GOT3 (cell line): ENCODE data around the gene ZNF232.
"Not testable (repeated sequence)": the region's sequence is repeated elsewhere in the genome, so short reads cannot be mapped to it uniquely, and the experiment has no call there.

ENCODE experiments used
- DNase-seq: peaks from one replicate; lab custom pipeline; 2025; ENCODE audit warnings: mixed read lengths; lab: John Stamatoyannopoulos, UW

ZNF232 gene

GRCh38 chr17:5111402-5112204 is at the start of gene ZNF232:
TSS of gene ZNF232 (minus strand) at chr17:5111878. CDS start at chr17:5111822, 56 bp downstream.
- peak; percentile 73 for DNase-seq

GRCh38 chr17:5160702-5161101 is 49.0 kb upstream of the ZNF232 start:
- not testable (repeated sequence) for DNase-seq

- DNase-seq: not testable (repeated sequence)
These were observed 34.4 kb upstream of the ZNF232 start for GRCh38 chr17:5146122-5146521.

GRCh38 chr17:5142877-5143276 is 31.2 kb upstream of the ZNF232 start:
- DNase-seq: not testable (repeated sequence)

- no peak for DNase-seq
These were observed 27.7 kb upstream of the ZNF232 start for GRCh38 chr17:5139458-5139732.

- no peak for DNase-seq
These were observed 27.2 kb upstream of the ZNF232 start for GRCh38 chr17:5138616-5139457.

GRCh38 chr17:5138198-5138544 is 26.5 kb upstream of the ZNF232 start:
- DNase-seq: not testable (repeated sequence)

GRCh38 chr17:5137511-5138197 is 26.0 kb upstream of the ZNF232 start:
- not testable (repeated sequence) for DNase-seq

GRCh38 chr17:5136580-5137412 is 25.1 kb upstream of the ZNF232 start:
- DNase-seq: not testable (repeated sequence)

GRCh38 chr17:5135726-5136579 is 24.3 kb upstream of the ZNF232 start:
- DNase-seq: no peak

GRCh38 chr17:5135131-5135712 is 23.5 kb upstream of the ZNF232 start:
- DNase-seq: not testable (repeated sequence)

GRCh38 chr17:5134571-5134970 is 22.9 kb upstream of the ZNF232 start:
- not testable (repeated sequence) for DNase-seq

- DNase-seq: not testable (repeated sequence)
These were observed 22.3 kb upstream of the ZNF232 start for GRCh38 chr17:5133961-5134360.

GRCh38 chr17:5133311-5133710 is 21.6 kb upstream of the ZNF232 start:
- no peak for DNase-seq

- not testable (repeated sequence) for DNase-seq
These were observed 21.0 kb upstream of the ZNF232 start for GRCh38 chr17:5132503-5133225.

- not testable (repeated sequence) for DNase-seq
These were observed 20.3 kb upstream of the ZNF232 start for GRCh38 chr17:5131799-5132502.

- no peak for DNase-seq
These were observed 19.6 kb upstream of the ZNF232 start for GRCh38 chr17:5131146-5131715.

- not testable (repeated sequence) for DNase-seq
These were observed 19.0 kb upstream of the ZNF232 start for GRCh38 chr17:5130687-5131086.

- not testable (repeated sequence) for DNase-seq
These were observed 18.6 kb upstream of the ZNF232 start for GRCh38 chr17:5130261-5130660.
